ENCODE data around the gene DDX18. TPM values are rescaled to one million over a fixed set of nuclear protein-coding genes. Genes with fewer than 3 reads are reported as not detected.
A peak's percentile ranks its signal among the peaks of the same experiment; 100 is the strongest.

Gene DDX18
- polyA plus RNA-seq, 1 of the 3 experiments (the other 2 are of a cell fraction): 24.1 TPM

GRCh38 chr2:117858892-117859531 lies 44.5 kb downstream of the DDX18 start:
- peaks cover 0 to 13% of the 10 kb centered on the region in 2 experiments; a peak in 3 of 4 replicates for H3K4me1 ChIP-seq (ENCODE audit: control insufficient read depth in 1 of 2, insufficient read depth in 2 of 2, low read depth in 1 of 2, low read length in 1 of 2)
- CTCF ChIA-PET: no interaction called here
- H3K9me2 ChIP-seq: no peaks in the 10 kb centered on the region
- no peak overlapping the region for H3K4me3 ChIP-seq (ENCODE audit: low read depth in 2 of 2, low read length in 1 of 2)
- WGBS (ENCODE audit: low lambda C conversion rate): 81% methylated on average over 11 of the region's 41 CpGs
- no peak for TF ChIP-seq TAF1 (IDR thresholded peaks at IDR 0.05; ENCODE audit: borderline replicate concordance, low read depth, low read length)
- TF ChIP-seq RAD21 (IDR thresholded peaks at IDR 0.05; ENCODE audit: low read length): no peak
- TF ChIP-seq PBX3 (IDR thresholded peaks at IDR 0.05): no peak
- no peak for TF ChIP-seq USF2 (IDR thresholded peaks at IDR 0.05; ENCODE audit: borderline replicate concordance, low read depth, low read length)
- TF ChIP-seq GABPA (IDR thresholded peaks at IDR 0.05; ENCODE audit: low read depth): no peak
- no peak for TF ChIP-seq ZBTB33 (IDR thresholded peaks at IDR 0.05; ENCODE audit: borderline replicate concordance, low read depth)
- no peak for TF ChIP-seq MAX (IDR thresholded peaks at IDR 0.05; ENCODE audit: low read depth)
- no peaks in the 10 kb centered on the region for H3K79me2 ChIP-seq (ENCODE audit: insufficient read depth)
- H2AFZ ChIP-seq (ENCODE audit: low read depth): no peak overlapping the region
- H3K9me3 ChIP-seq: no peaks in the 10 kb centered on the region
- no peak overlapping the region for H3K4me2 ChIP-seq
- no peaks in the 10 kb centered on the region for H4K20me1 ChIP-seq (ENCODE audit: insufficient read depth)
- H3F3A ChIP-seq (replicated peaks; ENCODE audit: insufficient read depth): peaks cover 24% of the 10 kb centered on the region
- no peak overlapping the region for H3K27ac ChIP-seq (ENCODE audit: low read depth in 2 of 2, low read length in 1 of 2)
- no peaks in the 10 kb centered on the region for H3K27me3 ChIP-seq (ENCODE audit: insufficient read depth)
- POLR2A ChIA-PET: no interaction called here
- H3K9ac ChIP-seq: no peak overlapping the region
- no peak for DNase-seq
- H3K36me3 ChIP-seq (replicated peaks in 1 of 2; ENCODE audit: control insufficient read depth in 1 of 2, insufficient read depth in 2 of 2, low read length in 1 of 2): no peaks in the 10 kb centered on the region

- 0 out of 2 replicates have a peak overlapping the region, but pooled peaks have one; percentile 28 for H3K4me2 ChIP-seq
- no peak overlapping the region for H3K4me3 ChIP-seq (ENCODE audit: low read depth in 2 of 2, low read length in 1 of 2)
- H3K79me2 ChIP-seq (ENCODE audit: insufficient read depth): no peaks in the 10 kb centered on the region
- no peaks in the 10 kb centered on the region for H3K9me3 ChIP-seq
- ChIA-PET CTCF (no interaction called here), POLR2A (no interaction called here)
- no peaks in the 10 kb centered on the region for H3K9me2 ChIP-seq
- TF ChIP-seq IRF3 (IDR thresholded peaks at IDR 0.05; ENCODE audit: low read depth, low read length) (no peak), SIN3A (IDR thresholded peaks at IDR 0.05; ENCODE audit: borderline replicate concordance, low read depth, low read length) (no peak)
- H2AFZ ChIP-seq (ENCODE audit: low read depth): no peak overlapping the region
- H3K27me3 ChIP-seq (ENCODE audit: insufficient read depth): no peaks in the 10 kb centered on the region
- no peak overlapping the region for H3K27ac ChIP-seq (ENCODE audit: low read depth in 2 of 2, low read length in 1 of 2)
- H3K9ac ChIP-seq: no peak overlapping the region
- no peaks in the 10 kb centered on the region for H3K36me3 ChIP-seq (replicated peaks in 1 of 2; ENCODE audit: control insufficient read depth in 1 of 2, insufficient read depth in 2 of 2, low read length in 1 of 2)
- H3F3A ChIP-seq (replicated peaks; ENCODE audit: insufficient read depth): peaks cover 24% of the 10 kb centered on the region
- 88% methylated on average over 15 of the region's 44 CpGs for WGBS (ENCODE audit: low lambda C conversion rate)
- no peaks in the 10 kb centered on the region for H4K20me1 ChIP-seq (ENCODE audit: insufficient read depth)
- no peak for DNase-seq
- H3K4me1 ChIP-seq (ENCODE audit: control insufficient read depth in 1 of 2, insufficient read depth in 2 of 2, low read depth in 1 of 2, low read length in 1 of 2): peaks cover 0 to 13% of the 10 kb centered on the region in 2 experiments; a peak in 3 of 4 replicates
These were observed 45.0 kb downstream of the DDX18 start for GRCh38 chr2:117859532-117859911.
